Tibial nerve (tissue), 4 donors: ENCODE results near the gene L3HYPDH. TPM values are rescaled to one million over a fixed set of nuclear protein-coding genes. Genes with fewer than 3 reads are reported as not detected.
A peak's percentile ranks its signal among the peaks of the same experiment; 100 is the strongest.

Source experiments
- DNase-seq, 2 donors: peaks; one replicate each; pipeline ENCODE4 v3.0.0-alpha.2; 2019; ENCODE audit warnings: low spot score in 2 of 2
- H3K27ac ChIP-seq, 4 donors: fragments of 200-600 bp; sonication (generic) in 3 of 4; one replicate each; pipeline ENCODE4 v1.5.1; 2017 to 2019; ENCODE audit warnings: mild to moderate bottlenecking in 1 of 4
- H3K27me3 ChIP-seq, 2 donors: fragments of 200-600 bp; sonication (generic) in 1 of 2; one replicate each; pipeline versions ENCODE4 v1.5.1 to v1.6.0; 2017 to 2019
- H3K36me3 ChIP-seq, 3 donors: fragments of 200-600 bp; sonication (generic); one replicate each; pipeline ENCODE4 v1.5.1; 2018 to 2019
- H3K4me1 ChIP-seq, 4 donors: fragments of 200-600 bp; sonication (generic) in 3 of 4; one replicate each; pipeline ENCODE4 v1.5.1; 2017 to 2019
- H3K4me3 ChIP-seq, 4 donors: fragments of 200-600 bp; sonication (generic) in 3 of 4; one replicate each; pipeline ENCODE4 v1.5.1; 2017 to 2019; ENCODE audit warnings: mild to moderate bottlenecking in 1 of 4, moderate library complexity in 1 of 4
- H3K9me3 ChIP-seq, 4 donors: fragments of 200-600 bp; sonication (generic) in 3 of 4; one replicate each; pipeline ENCODE4 v1.5.1; 2017 to 2019
- CTCF ChIP-seq, 5 experiments: fragments of 200-600 bp in 3 of 5; fragments of 450-650 bp in 2 of 5; sonication (generic) in 3 of 5; IDR thresholded peaks; one replicate each; pipeline ENCODE4 v1.5.1; 2016 to 2019; ENCODE audit warnings: antibody characterized with exemption in 5 of 5, mild to moderate bottlenecking in 3 of 5, moderate library complexity in 2 of 5
- EP300 ChIP-seq, 2 donors: sonication (generic); formaldehyde crosslinking; IDR thresholded peaks; one replicate each; pipeline ENCODE4 v1.6.1; 2017; ENCODE audit warnings: antibody characterized with exemption in 2 of 2, mild to moderate bottlenecking in 1 of 2
- POLR2A ChIP-seq, 2 donors: fragments of 450-650 bp; IDR thresholded peaks; one replicate each; pipeline ENCODE4 v1.6.1; 2017; ENCODE audit warnings: antibody characterized with exemption in 2 of 2, mild to moderate bottlenecking in 2 of 2, moderate library complexity in 2 of 2
- WGBS, 2 donors: methylation state at CpG; one replicate each; pipeline ENCODE4 v1.1.5; 2018; 5-methylcytosine and 5-hydroxymethylcytosine counted together
- total RNA-seq, 4 donors: library from RNA; depleted of rRNA; stranded (reverse); fragments of >200 nt; gene quantifications; one replicate each; pipeline ENCODE4 v1.1.0, GENCODE V29; 2016

The L3HYPDH gene
- total RNA-seq, 4 donors from 2014 or later, result 69.9 to 85.5 (median 76.6) TPM

GRCh38 chr14:59424341-59425071, 59.7 kb downstream of the L3HYPDH start:
- DNase-seq, result peak; percentile 42 to 50
- H3K4me1 ChIP-seq, result peaks cover 0 to 42% (median 7%) of the 10 kb centered on the region in 4 donors

More at GRCh38 chr14:59424341-59425071, 59.7 kb downstream of the L3HYPDH start:
- no peaks in the 10 kb centered on the region for H3K36me3 ChIP-seq
- no peak for TF ChIP-seq CTCF (IDR thresholded peaks at IDR 0.05)
- TF ChIP-seq POLR2A (IDR thresholded peaks at IDR 0.05), result no peak
- TF ChIP-seq EP300 (IDR thresholded peaks at IDR 0.05), result peak in 1 of 2 donors; percentile 7
- no peaks in the 10 kb centered on the region for H3K9me3 ChIP-seq
- no peaks in the 10 kb centered on the region for H3K27me3 ChIP-seq
- H3K27ac ChIP-seq, result peak overlapping the region in 3 of 4 donors; percentile 7 to 48 (median 30)
- no peak overlapping the region for H3K4me3 ChIP-seq
- WGBS, 2 donors, result 36 to 40% methylated on average over 4 of the region's 4 CpGs

Other genes with a start within 250 kb of the L3HYPDH start
- 10 to 100 TPM in 3 of 4 donors, 1 to 10 TPM in 1; 5.9 to 17.7 (median 11.3) TPM for gene GPR135, start 19.0 kb downstream of the L3HYPDH start, total RNA-seq
- gene JKAMP, start 109 bp upstream of the L3HYPDH start, total RNA-seq, result 10 to 100 TPM; 38.0 to 78.1 (median 58.3) TPM
- gene CCDC175, start 92.4 kb upstream of the L3HYPDH start, total RNA-seq, result not detected